CD4-positive, CD25-positive, alpha-beta regulatory T cell (primary cell): Measurements from ENCODE around the gene P2RX3. TPM values are rescaled to one million over a fixed set of nuclear protein-coding genes. Genes with fewer than 3 reads are reported as not detected.
"Not testable (repeated sequence)": the region's sequence is repeated elsewhere in the genome, so short reads cannot be mapped to it uniquely, and the experiment has no call there.

Experiments
- ATAC-seq, 2 donors: fragments of 150-1000 bp; cut with Tn5 transposase; one replicate each; pipeline ENCODE4 v1.10.0; 2021; ENCODE audit warnings: low read depth in 2 of 2, moderate number of reproducible peaks in 2 of 2, moderate library complexity in 1 of 2
- DNase-seq, 3 donors: peaks; one replicate each; pipeline versions ENCODE4 v3.0.0 to v3.0.0-alpha.2; 2012 to 2022; ENCODE audit warnings: mixed read lengths in 1 of 3
- H3K27ac ChIP-seq: one replicate; pipeline ENCODE4 v1.7.0; 2013; ENCODE audit warnings: mild to moderate bottlenecking, low read length; ENCODE audit not compliant: insufficient read depth, poor library complexity, severe bottlenecking
- H3K27me3 ChIP-seq: one replicate; pipeline ENCODE4 v1.7.0; 2013; ENCODE audit warnings: low read length; ENCODE audit not compliant: control insufficient read depth, insufficient read depth
- H3K36me3 ChIP-seq: one replicate; pipeline ENCODE4 v1.7.0; 2013; ENCODE audit warnings: mild to moderate bottlenecking, low read length, moderate library complexity; ENCODE audit not compliant: control insufficient read depth, insufficient read depth
- H3K4me1 ChIP-seq: 2 replicates; pipeline ENCODE4 v1.7.0; 2013; ENCODE audit warnings: mild to moderate bottlenecking, low read length; ENCODE audit not compliant: insufficient read depth, control insufficient read depth, poor library complexity, severe bottlenecking
- H3K4me3 ChIP-seq: one replicate; pipeline ENCODE4 v1.7.0; 2013; ENCODE audit warnings: low read depth, mild to moderate bottlenecking, low read length, moderate library complexity
- H3K9me3 ChIP-seq, 2 experiments: 1 replicate in 1 of 2; 2 replicates in 1 of 2; pipeline ENCODE4 v1.7.0; 2013; ENCODE audit warnings: low read length in 2 of 2, mild to moderate bottlenecking in 1 of 2, moderate library complexity in 1 of 2; ENCODE audit not compliant: control insufficient read depth in 2 of 2
- H3K27ac Mint-ChIP-seq, 3 donors: one replicate each; pipeline ENCODE4 v1.8.0; 2020 to 2022; ENCODE audit warnings: mild to moderate bottlenecking in 3 of 3, mixed read lengths in 3 of 3, moderate library complexity in 2 of 3
- H3K27me3 Mint-ChIP-seq: one replicate; pipeline ENCODE4 v1.8.0; 2022; ENCODE audit warnings: mild to moderate bottlenecking, mixed read lengths
- H3K36me3 Mint-ChIP-seq: one replicate; pipeline ENCODE4 v1.8.0; 2020; ENCODE audit warnings: mixed read lengths
- H3K4me1 Mint-ChIP-seq, 4 donors: one replicate each; pipeline ENCODE4 v1.8.0; 2020 to 2022; ENCODE audit warnings: mixed read lengths in 4 of 4, mild to moderate bottlenecking in 1 of 4
- H3K4me3 Mint-ChIP-seq, 4 donors: one replicate each; pipeline ENCODE4 v1.8.0; 2020 to 2022; ENCODE audit warnings: mild to moderate bottlenecking in 4 of 4, mixed read lengths in 4 of 4, moderate library complexity in 3 of 4
- H3K9me3 Mint-ChIP-seq, 7 donors: one replicate each; pipeline ENCODE4 v1.8.0; 2020 to 2022; ENCODE audit warnings: mixed read lengths in 7 of 7, mild to moderate bottlenecking in 3 of 7, moderate library complexity in 2 of 7
- polyA plus RNA-seq, 4 donors: library from polyadenylated mRNA; unstranded; fragments of 300-500 nt; fragmentation: Illumina TruSeq; gene quantifications; one replicate each; pipeline ENCODE4 v1.2.3, GENCODE V29; 2021
- total RNA-seq: library from RNA; stranded (reverse); gene quantifications from one replicate; pipeline ENCODE4 v1.2.3, GENCODE V29; 2022

Gene P2RX3
- total and polyA plus RNA-seq, 5 donors from 2014 or later: not detected

GRCh38 chr11:57357310-57357709 lies 19.2 kb downstream of the P2RX3 start:
- Mint-ChIP-seq H3K27me3 (peaks cover 11% of the 10 kb centered on the region), H3K4me1 (no peaks in the 10 kb centered on the region), H3K4me3 (no peak overlapping the region), H3K27ac (peak overlapping the region in 1 of 3 donors; percentile 5), H3K36me3 (no peaks in the 10 kb centered on the region), H3K9me3 (no peaks in the 10 kb centered on the region)
- no peak for ATAC-seq
- Histone ChIP-seq H3K4me3 (no peak overlapping the region), H3K36me3 (no peaks in the 10 kb centered on the region), H3K4me1 (no peaks in the 10 kb centered on the region), H3K9me3 (no peaks in the 10 kb centered on the region), H3K27ac (no peak overlapping the region), H3K27me3 (peaks cover 2% of the 10 kb centered on the region)
- no peak for DNase-seq

- Mint-ChIP-seq H3K4me3 (no peak overlapping the region), H3K9me3 (no peaks in the 10 kb centered on the region), H3K36me3 (no peaks in the 10 kb centered on the region), H3K27me3 (peaks cover 11% of the 10 kb centered on the region), H3K27ac (peak overlapping the region in 1 of 3 donors; percentile 5), H3K4me1 (no peaks in the 10 kb centered on the region)
- Histone ChIP-seq H3K4me1 (no peaks in the 10 kb centered on the region), H3K9me3 (no peaks in the 10 kb centered on the region), H3K36me3 (no peaks in the 10 kb centered on the region), H3K27ac (no peak overlapping the region), H3K4me3 (no peak overlapping the region), H3K27me3 (peaks cover 2% of the 10 kb centered on the region)
- DNase-seq (no peak), ATAC-seq (no peak)
Measured at GRCh38 chr11:57357856-57358255, 19.7 kb downstream of the P2RX3 start.

GRCh38 chr11:57358543-57358961 lies 20.4 kb downstream of the P2RX3 start:
- Mint-ChIP-seq H3K36me3 (no peaks in the 10 kb centered on the region), H3K4me1 (no peaks in the 10 kb centered on the region), H3K27ac (no peak overlapping the region), H3K4me3 (no peak overlapping the region), H3K27me3 (peaks cover 11% of the 10 kb centered on the region), H3K9me3 (no peaks in the 10 kb centered on the region)
- no peaks in the 10 kb centered on the region for H3K4me1 ChIP-seq
- H3K27ac ChIP-seq: no peak overlapping the region
- ATAC-seq (no peak), DNase-seq (no peak)
- H3K36me3 ChIP-seq: no peaks in the 10 kb centered on the region
- H3K4me3 ChIP-seq: no peak overlapping the region
- no peaks in the 10 kb centered on the region for H3K9me3 ChIP-seq
- peaks cover 2% of the 10 kb centered on the region for H3K27me3 ChIP-seq

GRCh38 chr11:57358991-57359390 lies 20.8 kb downstream of the P2RX3 start:
- Mint-ChIP-seq H3K27me3 (peaks cover 10% of the 10 kb centered on the region), H3K4me3 (no peak overlapping the region), H3K36me3 (no peaks in the 10 kb centered on the region), H3K27ac (no peak overlapping the region), H3K4me1 (no peaks in the 10 kb centered on the region), H3K9me3 (no peaks in the 10 kb centered on the region)
- H3K27ac ChIP-seq: no peak overlapping the region
- no peaks in the 10 kb centered on the region for H3K4me1 ChIP-seq
- no peak overlapping the region for H3K4me3 ChIP-seq
- no peaks in the 10 kb centered on the region for H3K36me3 ChIP-seq
- DNase-seq: no peak
- H3K9me3 ChIP-seq: no peaks in the 10 kb centered on the region
- peaks cover 2% of the 10 kb centered on the region for H3K27me3 ChIP-seq
- ATAC-seq: no peak

GRCh38 chr11:57359396-57359795 lies 21.2 kb downstream of the P2RX3 start:
- Histone ChIP-seq H3K27me3 (peaks cover 2% of the 10 kb centered on the region), H3K27ac (no peak overlapping the region), H3K4me3 (no peak overlapping the region), H3K9me3 (no peaks in the 10 kb centered on the region), H3K36me3 (no peaks in the 10 kb centered on the region), H3K4me1 (no peaks in the 10 kb centered on the region)
- ATAC-seq (no peak), DNase-seq (no peak)
- Mint-ChIP-seq H3K27me3 (peaks cover 6% of the 10 kb centered on the region), H3K4me1 (no peaks in the 10 kb centered on the region), H3K36me3 (no peaks in the 10 kb centered on the region), H3K27ac (no peak overlapping the region), H3K9me3 (no peaks in the 10 kb centered on the region), H3K4me3 (no peak overlapping the region)

GRCh38 chr11:57359896-57360690 lies 21.9 kb downstream of the P2RX3 start:
- Histone ChIP-seq H3K4me3 (no peak overlapping the region), H3K36me3 (no peaks in the 10 kb centered on the region), H3K27ac (no peak overlapping the region), H3K9me3 (no peaks in the 10 kb centered on the region), H3K4me1 (no peaks in the 10 kb centered on the region), H3K27me3 (peaks cover 2% of the 10 kb centered on the region)
- ATAC-seq (no peak), DNase-seq (no peak)
- Mint-ChIP-seq H3K27me3 (no peaks in the 10 kb centered on the region), H3K36me3 (no peaks in the 10 kb centered on the region), H3K4me1 (no peaks in the 10 kb centered on the region), H3K9me3 (no peaks in the 10 kb centered on the region), H3K27ac (no peak overlapping the region), H3K4me3 (no peak overlapping the region)

GRCh38 chr11:57360991-57361390 lies 22.8 kb downstream of the P2RX3 start:
- H3K9me3 Mint-ChIP-seq: no peaks in the 10 kb centered on the region
- Histone ChIP-seq H3K4me1 (no peaks in the 10 kb centered on the region), H3K4me3 (no peak overlapping the region), H3K36me3 (no peaks in the 10 kb centered on the region), H3K9me3 (no peaks in the 10 kb centered on the region), H3K27me3 (peaks cover 2% of the 10 kb centered on the region), H3K27ac (no peak overlapping the region)
- no peak overlapping the region for H3K4me3 Mint-ChIP-seq
- ATAC-seq (no peak), DNase-seq (no peak)
- H3K27ac Mint-ChIP-seq: no peak overlapping the region
- H3K4me1 Mint-ChIP-seq: no peaks in the 10 kb centered on the region
- no peaks in the 10 kb centered on the region for H3K27me3 Mint-ChIP-seq
- H3K36me3 Mint-ChIP-seq: no peaks in the 10 kb centered on the region

- ATAC-seq, H3K4me3 ChIP-seq, H3K4me3 Mint-ChIP-seq, H3K27me3 ChIP-seq, H3K27ac ChIP-seq, DNase-seq, H3K36me3 Mint-ChIP-seq, H3K9me3 ChIP-seq, H3K27me3 Mint-ChIP-seq, H3K9me3 Mint-ChIP-seq, H3K27ac Mint-ChIP-seq, H3K36me3 ChIP-seq, H3K4me1 Mint-ChIP-seq, H3K4me1 ChIP-seq: not testable (repeated sequence)
Measured at GRCh38 chr11:57361420-57361819, 23.3 kb downstream of the P2RX3 start.
